ENCODE data around the gene UTS2B.

The UTS2B gene

DNA sequence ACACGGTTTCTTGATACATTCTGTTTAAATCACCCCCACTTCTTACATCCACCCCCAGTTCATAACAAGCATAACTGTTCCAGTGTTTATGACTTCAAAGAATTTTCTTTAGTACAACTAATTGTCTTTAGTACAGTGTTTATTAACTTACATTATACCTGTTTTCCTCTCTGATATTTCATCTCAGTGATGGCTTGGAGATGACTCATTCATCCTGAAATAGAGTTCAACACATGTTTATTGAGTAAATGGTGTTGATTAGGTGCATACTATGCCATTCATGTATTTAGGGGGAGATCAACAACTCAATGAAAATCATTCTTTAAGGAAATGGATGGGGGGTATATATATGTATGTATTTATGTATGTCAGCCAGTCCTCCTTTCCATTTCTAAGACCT is 21.7 kb upstream of the UTS2B start:
- no peak for DNase-seq

DNA sequence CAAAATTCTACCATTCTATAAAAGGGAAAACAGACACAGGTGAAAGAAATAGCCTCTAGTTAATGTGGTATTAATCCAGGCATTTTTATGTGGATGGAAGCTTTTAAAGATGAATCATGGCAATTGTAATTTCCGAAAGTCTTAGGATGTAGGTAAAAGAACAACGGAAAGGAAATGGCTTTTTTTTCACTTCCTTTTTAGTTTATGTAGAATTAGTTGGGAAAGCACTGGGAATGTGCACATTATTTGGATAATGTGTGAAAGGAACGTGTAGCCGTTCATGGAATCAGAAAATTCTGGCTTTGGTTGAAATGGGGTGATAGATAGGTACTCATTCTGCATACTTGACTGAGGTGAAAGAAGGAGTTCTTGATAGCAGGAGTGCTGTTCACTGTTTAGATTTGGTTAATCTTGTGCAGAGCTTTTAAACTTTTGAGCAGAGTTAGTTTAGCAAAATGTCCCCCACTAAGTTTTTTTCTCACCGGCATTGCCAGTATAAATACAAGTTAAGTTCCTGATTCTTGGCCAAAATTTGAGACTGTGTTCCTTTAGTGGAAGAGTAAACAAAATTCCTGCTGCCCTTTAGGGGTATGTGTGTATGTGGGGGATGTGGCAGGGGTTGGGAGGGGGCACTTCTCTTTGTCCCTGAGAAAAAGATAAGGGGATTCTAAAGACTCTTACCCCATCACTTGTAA is 20.2 kb upstream of the UTS2B start:
- peak; percentile 29 for DNase-seq

DNA sequence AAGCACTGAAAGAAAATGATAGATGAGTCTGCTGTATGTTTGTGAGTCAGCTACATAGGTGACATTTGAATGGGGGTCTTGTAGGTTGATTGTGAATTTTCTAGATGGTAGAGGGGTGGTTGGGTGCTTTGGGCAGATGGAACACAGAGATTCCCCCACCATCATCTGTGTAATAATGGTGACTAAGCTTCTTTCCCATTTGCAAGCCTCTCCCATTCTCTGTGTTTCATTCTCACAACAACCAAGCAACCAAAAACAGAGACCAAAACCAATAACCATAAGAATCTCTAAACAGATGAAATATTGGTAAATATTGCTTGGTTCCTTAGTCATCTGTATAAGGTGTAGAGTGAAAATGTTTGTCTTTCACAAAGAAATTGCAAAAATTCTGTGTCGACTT is 17.8 kb upstream of the UTS2B start:
- DNase-seq = no peak

DNA sequence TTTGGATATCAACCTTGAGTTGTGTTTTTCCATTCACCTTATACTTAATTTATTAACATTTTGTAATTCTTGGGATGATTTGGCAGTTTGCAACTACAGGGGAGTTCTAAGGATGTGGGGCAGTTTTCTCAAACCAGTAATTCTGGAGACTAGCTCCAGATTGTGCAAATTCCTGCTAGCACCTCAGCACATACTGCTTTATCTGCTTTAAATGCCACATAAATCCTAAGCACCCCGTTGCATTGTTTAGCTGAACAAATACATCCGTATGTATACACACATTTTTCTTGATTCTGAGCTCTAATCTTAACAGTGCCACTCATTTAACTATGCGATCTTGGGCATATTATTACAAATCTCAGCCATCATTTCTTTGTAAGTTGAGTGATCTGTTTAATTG is 16.9 kb upstream of the UTS2B start:
- DNase-seq = no peak

DNA sequence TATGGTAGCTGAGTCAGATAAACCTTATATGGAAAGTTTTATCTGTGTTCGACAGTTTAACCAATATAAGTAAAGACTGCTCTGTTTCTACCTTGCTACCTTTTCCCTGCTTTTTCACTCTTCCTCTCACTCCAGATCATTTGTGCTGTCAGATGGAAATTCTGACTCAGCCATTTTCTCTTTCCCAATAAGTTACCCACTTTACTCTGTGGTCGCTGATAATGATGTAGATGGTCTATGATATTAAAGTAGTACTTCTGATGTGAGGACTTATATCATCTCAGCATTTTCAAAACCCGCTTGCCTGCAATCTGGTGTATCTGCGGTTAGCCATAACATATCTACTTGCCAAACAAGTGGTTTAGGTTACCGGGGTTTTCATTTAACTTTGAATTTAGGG is 15.0 kb upstream of the UTS2B start:
- no peak for DNase-seq

DNA sequence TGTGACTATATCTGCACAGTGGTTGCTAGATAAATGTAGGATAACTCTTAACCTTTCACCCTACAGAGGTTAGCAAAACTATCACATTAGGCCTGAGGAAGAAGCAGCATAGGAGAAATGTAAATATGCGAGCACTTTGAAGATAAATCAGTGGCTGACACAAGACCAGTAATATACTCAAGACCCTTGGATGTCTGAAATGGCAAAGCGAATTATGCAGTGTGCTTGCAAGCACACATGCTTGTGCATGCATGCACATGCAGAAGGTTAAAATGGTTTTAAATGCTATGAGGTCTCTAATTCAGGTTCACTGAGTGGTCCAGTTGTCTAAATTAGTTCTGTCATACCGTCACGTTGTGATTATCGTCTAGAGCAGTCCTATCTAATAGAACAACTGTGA is 13.6 kb upstream of the UTS2B start:
- no peak for DNase-seq

DNA sequence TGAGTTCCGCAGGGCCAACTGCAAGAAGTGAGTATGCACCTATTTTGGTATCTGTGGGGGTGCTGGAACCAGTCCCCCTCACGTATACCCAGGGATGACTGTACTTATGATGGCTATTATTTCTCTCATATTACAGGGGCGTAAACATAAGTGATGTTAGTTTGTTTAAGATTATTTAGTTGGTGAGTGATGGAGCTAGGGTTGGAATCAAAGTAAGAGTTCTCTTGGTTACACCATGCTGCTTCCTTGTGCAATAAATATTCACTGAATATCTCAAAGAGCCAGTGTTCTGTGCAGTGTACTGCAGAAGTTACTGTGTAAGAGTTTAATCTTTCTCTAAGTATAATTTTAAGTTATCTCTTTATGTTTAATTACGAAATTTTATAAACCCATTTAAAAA is 12.8 kb upstream of the UTS2B start:
- no peak for DNase-seq

DNA sequence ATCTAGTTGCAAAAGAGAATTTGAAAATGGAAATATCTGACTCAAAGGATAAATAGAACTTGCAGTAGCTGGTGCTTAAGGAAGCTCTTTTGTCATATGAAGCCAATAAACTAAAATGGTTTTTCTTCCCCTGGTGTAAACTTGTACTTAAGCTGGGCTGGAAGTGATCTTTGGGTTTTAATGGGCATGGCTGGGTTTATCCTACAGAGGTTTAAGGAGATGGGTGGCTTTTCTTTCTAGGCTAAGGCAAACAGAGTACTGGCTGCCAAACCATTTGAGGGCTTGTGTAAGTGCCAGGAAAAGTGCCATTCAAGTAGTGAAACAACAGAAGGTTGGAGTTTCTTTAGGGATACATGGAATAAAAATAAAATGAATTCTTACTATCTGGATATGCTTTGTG is 12.1 kb upstream of the UTS2B start:
- DNase-seq = no peak

DNA sequence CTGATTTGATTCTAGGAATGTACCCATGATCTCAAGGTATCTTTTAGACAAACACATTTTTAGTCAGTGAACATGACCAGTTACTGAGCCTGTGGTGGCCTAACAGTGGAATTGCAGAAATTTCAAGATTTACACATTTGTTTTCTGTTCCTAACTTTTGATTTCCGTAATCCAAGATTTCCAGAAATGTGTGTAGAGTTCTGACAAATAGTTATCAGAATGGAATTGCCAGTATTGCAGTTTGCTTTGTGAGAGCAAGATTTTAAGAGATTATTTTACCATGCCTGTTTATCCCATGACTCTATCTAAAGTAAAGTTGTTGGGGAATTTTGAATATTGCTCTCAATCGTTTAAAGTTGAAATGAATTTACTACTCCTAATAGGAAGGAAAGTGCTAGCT is 11.7 kb upstream of the UTS2B start:
- peak; percentile 28 for DNase-seq

DNA sequence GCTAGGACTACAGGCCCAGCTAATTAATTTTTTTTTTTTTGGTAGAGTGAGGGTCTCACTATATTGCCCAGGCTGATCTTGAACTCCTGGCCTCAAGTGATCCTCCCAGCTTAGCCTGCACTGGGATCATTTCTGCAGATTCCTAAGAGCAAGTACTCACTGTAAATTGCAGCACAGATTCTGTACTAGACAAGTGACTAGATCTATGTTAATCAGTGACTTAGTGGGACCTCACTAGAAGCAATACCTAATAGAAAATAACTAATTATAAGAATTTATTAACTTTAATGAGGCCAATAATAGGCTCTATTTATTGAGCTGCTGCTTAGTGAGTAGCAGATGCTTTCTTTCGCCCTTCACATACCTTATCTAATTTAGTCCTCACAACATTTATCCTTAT is 10.6 kb upstream of the UTS2B start:
- DNase-seq = no peak

DNA sequence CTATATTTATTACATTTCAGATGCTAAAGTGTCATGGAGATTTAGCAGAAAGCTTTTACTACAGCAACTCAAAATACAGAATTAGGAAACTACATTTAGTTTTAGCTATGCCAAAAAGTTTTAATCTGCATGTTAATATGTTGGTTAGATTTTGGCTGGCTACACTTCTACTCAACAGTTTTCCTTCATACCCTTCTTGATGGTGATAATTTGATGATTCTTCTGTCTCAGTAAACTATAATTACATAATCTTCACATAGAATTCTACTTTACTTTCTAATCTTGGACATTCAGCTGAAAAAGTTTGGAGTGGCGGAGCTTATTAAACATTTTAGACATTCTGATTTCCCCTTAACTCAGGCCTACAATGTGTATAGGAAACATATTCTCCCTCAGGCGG is 10.0 kb upstream of the UTS2B start:
- no peak for DNase-seq

DNA sequence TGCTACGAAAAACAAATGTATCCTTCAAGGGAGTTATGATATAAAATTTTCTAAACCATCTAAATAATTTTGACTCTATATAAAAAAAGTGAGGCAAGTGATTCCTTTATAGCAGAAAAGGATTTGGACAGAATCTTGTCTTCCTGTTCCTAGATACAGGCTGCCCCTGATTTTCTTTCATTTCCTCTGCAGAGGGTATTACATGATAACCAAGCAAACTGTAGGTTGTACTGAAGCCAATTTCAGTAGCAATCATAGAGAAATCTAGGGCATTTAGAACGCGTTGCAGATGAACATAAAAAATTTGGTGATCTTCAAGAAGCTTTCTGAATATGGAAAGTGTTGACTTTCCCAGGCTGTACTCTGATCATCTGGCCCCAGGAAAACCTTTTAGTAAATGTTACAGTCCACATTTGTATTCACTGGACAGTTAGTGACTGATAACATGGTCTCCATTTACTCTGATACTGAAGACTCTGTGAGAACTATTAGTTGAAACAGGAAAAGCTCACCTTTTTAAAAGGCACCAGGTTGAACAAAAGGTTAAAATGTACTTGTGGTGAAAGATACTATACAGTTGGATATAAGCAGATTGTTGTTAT is 9.1 kb upstream of the UTS2B start:
- no peak for DNase-seq

DNA sequence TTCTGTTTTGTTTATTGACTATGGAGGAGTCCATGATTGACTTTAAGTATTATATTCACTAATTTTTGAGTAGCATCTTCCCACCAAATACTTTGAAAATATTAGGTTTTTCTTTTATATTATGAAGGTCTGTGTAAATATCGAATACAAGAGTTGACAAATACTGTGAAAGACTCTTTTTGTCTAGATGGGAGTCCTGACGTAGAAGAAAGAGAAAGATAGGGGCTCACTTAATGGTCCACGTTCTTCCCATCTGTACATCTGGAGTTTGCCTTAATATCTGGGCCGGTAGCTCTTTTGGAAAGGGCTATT is 7.8 kb upstream of the UTS2B start:
- no peak for DNase-seq

DNA sequence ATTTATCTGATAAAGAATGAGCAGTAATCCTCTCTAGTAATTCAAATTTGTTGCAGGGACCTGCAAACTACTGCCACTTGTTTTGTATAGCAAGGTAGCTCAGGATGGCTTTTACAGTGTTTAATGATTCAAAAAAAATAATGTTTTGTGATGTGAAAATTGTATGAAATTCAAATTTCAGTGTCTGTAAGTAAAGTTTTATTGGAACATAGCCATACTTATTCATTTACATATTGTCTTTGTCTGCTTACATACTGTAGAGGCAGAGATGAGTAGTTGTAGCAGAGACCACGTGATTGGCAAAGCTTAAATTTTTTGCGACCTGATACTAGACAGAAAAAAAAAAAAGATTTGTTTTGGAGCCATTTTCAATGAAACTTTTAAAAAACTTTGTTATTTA is 6.5 kb upstream of the UTS2B start:
- DNase-seq = no peak

DNA sequence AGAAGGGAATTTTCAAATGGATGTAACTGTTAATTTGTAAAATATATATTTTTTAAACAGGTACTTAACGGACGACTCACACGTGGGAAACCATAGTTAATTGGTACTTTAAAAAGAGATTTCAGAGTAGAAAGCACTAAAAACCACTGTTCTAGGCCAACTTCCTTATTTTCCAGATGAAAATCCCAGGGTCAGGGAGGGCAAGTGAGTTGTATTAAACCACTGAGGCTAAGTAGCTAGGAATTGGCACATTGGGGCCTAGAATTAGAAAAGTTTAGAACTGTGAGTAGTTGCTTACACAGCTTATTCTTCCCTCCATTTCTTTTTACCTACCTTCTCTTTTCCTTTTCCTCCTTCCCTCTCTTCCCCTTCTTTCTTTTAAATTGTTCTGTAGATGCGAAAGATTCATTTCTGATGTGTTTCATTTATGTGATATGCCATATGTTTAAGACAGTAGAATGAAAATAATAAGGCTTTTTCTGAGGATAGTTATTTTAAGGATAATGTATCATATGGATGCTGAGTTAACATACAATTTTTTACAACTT is 4.1 kb upstream of the UTS2B start:
- no peak for DNase-seq

DNA sequence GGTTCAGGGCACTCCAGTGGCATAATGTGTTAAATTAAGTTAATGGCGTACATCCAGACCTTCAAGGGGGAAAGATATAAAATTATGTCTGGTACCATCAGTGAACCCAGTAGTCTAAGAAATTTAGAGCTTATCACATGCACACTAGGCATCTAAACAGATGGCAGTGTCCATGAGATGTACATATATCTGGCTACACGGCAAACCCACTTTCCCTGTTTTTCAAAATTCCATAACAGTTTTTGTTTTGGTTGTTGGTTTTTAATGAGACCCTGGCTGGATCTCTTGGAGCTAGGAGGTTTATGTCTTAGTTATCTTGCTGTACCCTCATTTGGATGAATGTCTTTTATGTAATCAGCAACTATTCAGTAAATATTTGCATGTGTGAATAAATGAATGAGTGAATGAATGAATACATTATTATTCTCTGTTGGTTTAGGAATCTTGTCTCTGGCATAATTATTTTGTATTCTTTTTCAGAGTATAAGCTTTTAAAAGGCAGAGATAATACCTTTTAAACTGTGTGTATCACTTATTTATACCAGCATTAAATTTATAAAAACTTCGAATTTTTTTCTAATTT is 3.1 kb upstream of the UTS2B start:
- DNase-seq = no peak

DNA sequence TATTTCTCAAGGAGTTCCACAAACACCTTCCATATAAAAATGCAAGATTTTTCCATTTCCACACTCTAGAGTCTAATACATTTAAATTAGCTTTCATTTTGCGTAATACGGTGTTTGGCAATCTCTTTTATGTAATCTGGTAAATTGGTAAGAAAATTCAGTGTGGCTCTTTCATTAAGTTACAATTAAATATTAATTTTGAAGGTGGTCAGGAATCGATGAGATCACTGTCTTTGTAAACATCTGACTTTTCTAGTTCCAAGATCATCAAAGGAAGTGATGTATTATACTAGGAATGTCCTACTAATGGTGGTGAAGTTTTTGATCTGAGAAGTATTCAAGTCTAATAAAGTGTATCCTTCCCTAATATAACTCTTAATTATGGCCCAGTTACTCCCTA is 1.1 kb upstream of the UTS2B start:
- peak; percentile 73 for DNase-seq

DNA sequence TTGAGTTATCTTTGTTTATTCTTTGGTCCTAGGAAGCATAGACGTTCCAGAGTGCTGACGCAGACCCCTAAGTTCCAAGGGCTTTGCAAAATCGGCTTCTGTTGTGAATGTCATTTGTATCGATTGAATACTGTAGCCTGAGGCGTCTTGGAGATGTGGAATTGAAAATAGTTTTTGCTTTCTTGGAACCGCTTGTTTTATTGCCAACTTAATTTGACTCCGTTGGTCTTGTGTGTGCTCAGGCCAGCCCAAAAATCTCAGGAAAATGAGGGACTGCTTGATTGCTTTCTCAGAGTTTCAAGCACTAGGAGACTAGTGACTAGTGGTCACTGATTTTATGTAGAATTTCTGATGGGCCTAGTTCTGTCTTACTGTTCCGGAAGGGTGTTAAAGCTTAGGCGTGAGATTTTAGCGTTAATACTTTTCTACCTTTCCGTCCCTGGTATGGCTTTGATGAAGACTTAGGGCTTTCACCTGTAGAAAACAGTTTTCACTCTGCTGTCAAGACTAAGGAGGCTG is 263 bp upstream of the UTS2B start:
- DNase-seq = peak; percentile 85

DNA sequence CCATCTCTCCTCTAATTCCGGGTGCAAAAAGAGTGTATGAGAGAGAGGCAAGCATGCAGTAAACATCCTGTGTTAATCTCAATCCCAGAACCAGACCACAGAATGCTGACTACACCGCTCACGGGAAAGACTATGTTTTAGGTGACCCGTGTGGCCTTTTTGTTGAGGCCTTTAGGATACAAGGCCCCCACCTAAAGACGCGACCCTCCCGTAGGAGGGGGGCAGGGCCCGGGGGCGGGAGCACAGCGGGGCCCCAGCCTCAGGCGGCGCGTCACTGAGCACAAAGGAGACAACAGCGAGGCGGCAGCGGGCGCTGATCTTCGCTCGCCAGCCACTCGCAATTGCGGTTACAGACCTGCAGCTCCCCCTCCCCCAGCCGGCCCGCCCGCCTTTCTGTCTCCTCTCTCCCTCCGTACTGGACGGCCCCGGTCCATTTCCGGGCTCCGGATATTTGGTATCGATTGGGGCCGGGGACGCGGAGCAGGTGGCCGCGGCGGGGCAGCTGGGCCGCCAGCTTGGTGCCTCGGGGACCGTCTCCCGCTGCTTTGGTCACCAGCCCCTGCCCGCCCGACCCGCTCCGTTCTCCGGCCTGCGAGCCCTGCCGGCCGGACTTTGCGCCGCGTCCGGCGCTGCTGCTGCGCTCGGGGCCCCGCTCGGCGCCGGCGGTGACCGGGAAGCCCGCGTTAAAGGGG is 1.2 kb downstream of the UTS2B start, which contains the start of gene CCDC50:
CCDC50 (plus strand) TSS at position 433 of the 692 bp plus-strand sequence. CDS start 281 bp downstream, outside the sequence.
- DNase-seq = peak; percentile 75

DNA sequence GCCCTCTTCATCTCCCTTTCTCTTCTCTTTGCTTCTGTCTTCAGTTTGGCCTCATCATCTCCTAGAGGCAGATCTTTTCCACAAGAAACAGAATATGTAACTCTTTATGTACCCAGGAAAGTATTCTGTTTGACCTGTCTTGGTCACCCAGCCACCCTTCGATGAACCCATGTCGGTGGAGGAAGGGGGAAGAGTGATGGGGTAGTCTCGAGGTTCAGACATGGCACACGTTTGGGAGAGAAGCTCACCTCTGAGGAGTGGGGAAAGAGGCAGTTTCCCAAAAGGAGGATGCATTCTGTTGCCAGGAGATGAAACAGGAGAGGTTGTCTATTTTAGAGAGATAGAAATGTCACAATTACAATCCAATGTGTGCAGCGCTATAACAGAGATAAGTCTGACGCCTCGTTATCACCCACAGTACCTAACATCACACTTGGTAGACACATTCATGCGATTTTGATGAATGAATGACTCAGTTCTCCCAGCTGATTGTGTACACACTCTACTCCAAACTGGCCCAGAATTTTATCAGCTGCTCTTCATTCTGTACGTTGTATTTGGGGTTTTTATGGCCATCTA is 1.9 kb downstream of the UTS2B start:
- no peak for DNase-seq

DNA sequence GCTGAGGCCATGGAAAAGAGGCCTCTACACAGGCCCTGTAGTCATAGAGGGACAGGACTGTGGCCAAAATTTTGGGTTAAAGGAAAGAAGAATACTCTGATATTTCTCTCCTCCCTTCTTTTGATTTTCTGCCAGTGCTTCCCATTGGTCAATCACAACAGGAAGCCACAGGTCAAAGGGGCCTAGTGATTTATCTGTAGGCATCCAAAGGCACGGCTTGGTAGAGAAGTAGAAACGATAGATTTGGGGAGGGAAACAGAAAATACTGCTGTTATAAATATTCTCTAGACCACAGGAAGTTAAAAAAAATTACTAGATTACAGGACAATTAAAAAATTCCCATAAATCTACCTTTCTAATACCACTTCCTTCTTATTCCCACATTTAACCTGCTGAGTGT is 2.8 kb downstream of the UTS2B start:
- no peak for DNase-seq

DNA sequence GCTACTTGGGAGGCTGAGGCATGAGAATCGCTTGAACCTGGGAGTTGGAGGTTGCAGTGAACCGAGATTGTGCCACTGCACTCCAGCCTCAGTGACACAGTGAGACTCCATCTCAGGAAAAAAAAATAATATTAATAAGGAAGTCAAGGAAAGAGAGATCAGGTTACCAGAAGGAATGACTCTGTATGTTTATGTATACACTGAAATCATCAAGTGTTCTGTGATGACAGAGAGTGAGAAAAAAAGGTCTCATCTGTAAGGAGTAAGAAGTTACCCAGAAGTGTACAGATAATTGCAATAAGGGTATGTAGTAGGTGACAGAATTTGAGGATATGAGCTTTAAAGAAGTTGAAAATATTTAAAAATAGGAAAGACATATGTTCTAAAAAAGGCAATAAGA is 5.4 kb downstream of the UTS2B start:
- DNase-seq = no peak

Measured in fibroblast of skin of back (primary cell).